H1 (cell line): Measurements from ENCODE around the gene RAMACL. TPM values are rescaled to one million over a fixed set of nuclear protein-coding genes. Genes with fewer than 3 reads are reported as not detected.

Experiments used
- BCL11A ChIP-seq, 2 experiments: IDR thresholded peaks; one replicate each; pipeline ENCODE4 v1.6.1; 2011; ENCODE audit warnings: low read depth in 2 of 2, low read length in 2 of 2, mild to moderate bottlenecking in 2 of 2
- CBX5 ChIP-seq: fragments of 300-800, 300-1000 bp; sonication (generic); IDR thresholded peaks from 2 replicates; pipeline ENCODE4 v1.7.1; 2016; ENCODE audit warnings: antibody characterized with exemption, low read length, low read depth
- CHD7 ChIP-seq: fragments of 300-600 bp; sonication (generic); IDR thresholded peaks from 2 replicates; pipeline ENCODE4 v1.7.1; 2012; ENCODE audit warnings: low read length, moderate library complexity, mild to moderate bottlenecking, inconsistent platforms; ENCODE audit not compliant: insufficient replicate concordance
- CTBP2 ChIP-seq: IDR thresholded peaks from 2 replicates; pipeline ENCODE4 v1.7.0; 2011; ENCODE audit warnings: borderline replicate concordance, mild to moderate bottlenecking, moderate library complexity, mixed read lengths, low read length; ENCODE audit not compliant: insufficient read depth, insufficient read length
- GTF2F1 ChIP-seq: IDR thresholded peaks from 2 replicates; pipeline ENCODE4 v1.6.1; 2012; ENCODE audit warnings: low read depth, low read length, improper control_type of control experiment, borderline replicate concordance
- HDAC2 ChIP-seq, 2 experiments: fragments of 300-600 bp in 1 of 2; sonication (generic) in 1 of 2; IDR thresholded peaks; 2 replicates each; pipeline ENCODE4 v1.6.1; 2011 to 2012; ENCODE audit warnings: low read depth in 2 of 2, low read length in 2 of 2, mild to moderate bottlenecking in 2 of 2, moderate library complexity in 2 of 2, borderline replicate concordance in 1 of 2, inconsistent platforms in 1 of 2
- MAFK ChIP-seq: IDR thresholded peaks from 2 replicates; pipeline ENCODE4 v1.6.1; 2012; ENCODE audit warnings: low read depth, mild to moderate bottlenecking, improper control_type of control experiment, low read length
- NRF1 ChIP-seq: IDR thresholded peaks from 2 replicates; pipeline ENCODE4 v1.6.1; 2011; ENCODE audit warnings: mild to moderate bottlenecking, low read depth, low read length, improper control_type of control experiment
- POLR2A ChIP-seq, 2 experiments: IDR thresholded peaks; 1 replicate in 1 of 2; 2 replicates in 1 of 2; pipeline ENCODE4 v1.6.1; 2011; ENCODE audit warnings: low read depth in 2 of 2, low read length in 2 of 2, mild to moderate bottlenecking in 2 of 2; ENCODE audit errors: control extremely low read depth in 1 of 2
- TEAD4 ChIP-seq: IDR thresholded peaks from 2 replicates; pipeline ENCODE4 v1.6.1; 2012; ENCODE audit warnings: low read depth, low read length, inconsistent platforms, mixed read lengths
- polyA plus RNA-seq, 7 experiments: library from polyadenylated mRNA; depleted of rRNA in 3 of 7; stranded (reverse) in 5 of 7; unstranded in 2 of 7; fragments of >200 nt in 5 of 7; fragments of 200-250 nt in 2 of 7; gene quantifications; 1 replicate in 5 of 7; 2 replicates in 1 of 7; 4 replicates in 1 of 7; pipeline versions ENCODE4 v1.2.1 to v1.2.3, GENCODE V29; 2011 to 2013; ENCODE audit warnings: missing spikeins in 2 of 7, mixed read lengths in 2 of 7
- total RNA-seq: library from RNA; stranded (reverse); fragmentation: NEBNext Ultra II Directional; extraction: Animal tissue kit (Norgen Biotek cat#: 25700); gene quantifications from 2 replicates; pipeline ENCODE4 v1.2.1, GENCODE V29; 2021

RAMACL gene
- total and polyA plus RNA-seq, 2 of the 8 experiments (the other 6 are each of a cell fraction or from before 2014, with no cell fraction given): 0.23 to 0.97 TPM

GRCh38 chr6:166627033-166627874, 40.8 kb upstream of the RAMACL start, which contains the start of gene RPS6KA2 (continued):
- peak; percentile 25 for TF ChIP-seq CTBP2
- TF ChIP-seq MAFK: no peak
- no peak; a peak in 1 of 4 replicates for TF ChIP-seq HDAC2 (IDR thresholded peaks at IDR 0.05; ENCODE audit: borderline replicate concordance in 1 of 2, low read depth in 2 of 2, low read length in 2 of 2)
- no peak for TF ChIP-seq CHD7
- TF ChIP-seq CBX5: no peak
- TF ChIP-seq GTF2F1: no peak
- no peak for TF ChIP-seq NRF1
- no peak for TF ChIP-seq BCL11A (IDR thresholded peaks at IDR 0.05; ENCODE audit: low read depth in 2 of 2, low read length in 2 of 2)
- no peak for TF ChIP-seq TEAD4
- peak; percentile 82 to 84 for TF ChIP-seq POLR2A (IDR thresholded peaks at IDR 0.05; ENCODE audit: control extremely low read depth in 1 of 2, low read depth in 2 of 2, low read length in 2 of 2)
